Right atrium auricular region (tissue), 2 donors: Measurements from ENCODE around the gene PRR29. TPM values are rescaled to one million over a fixed set of nuclear protein-coding genes. Genes with fewer than 3 reads are reported as not detected.

Experiments used
- DNase-seq: peaks from one replicate; pipeline ENCODE4 v3.0.0-alpha.2; 2019; ENCODE audit warnings: low spot score
- H3K27ac ChIP-seq, 2 donors: fragments of 200-600 bp; sonication (generic); 1 replicate in 1 of 2; 2 replicates in 1 of 2; pipeline ENCODE4 v1.5.1; 2016 to 2019
- H3K27me3 ChIP-seq, 2 donors: fragments of 200-600 bp; sonication (generic); one replicate each; pipeline versions ENCODE4 v1.5.1 to v1.6.0; 2017 to 2019
- H3K36me3 ChIP-seq: fragments of 200-600 bp; sonication (generic); one replicate; pipeline ENCODE4 v1.5.1; 2016
- H3K4me1 ChIP-seq, 2 donors: fragments of 200-600 bp; sonication (generic); one replicate each; pipeline versions ENCODE4 v1.5.1 to v1.6.0; 2017 to 2019
- H3K4me3 ChIP-seq, 2 donors: fragments of 200-600 bp; sonication (generic); 1 replicate in 1 of 2; 2 replicates in 1 of 2; pipeline ENCODE4 v1.5.1; 2017 to 2019; ENCODE audit warnings: mild to moderate bottlenecking in 1 of 2, moderate library complexity in 1 of 2
- H3K9me3 ChIP-seq, 2 donors: fragments of 200-600 bp; sonication (generic); one replicate each; pipeline ENCODE4 v1.5.1; 2019
- total RNA-seq, 2 donors: library from RNA; depleted of rRNA; stranded (reverse); fragments of >200 nt; gene quantifications; one replicate each; pipeline ENCODE4 v1.1.0, GENCODE V29; 2016
- TF ChIP-seq, protein P1 (sequence below), 2 donors: fragments of 200-600 bp; sonication (generic); IDR thresholded peaks; one replicate each; pipeline ENCODE4 v1.5.1; 2019; ENCODE audit warnings: antibody characterized with exemption in 2 of 2

The PRR29 gene
- total RNA-seq, 2 donors from 2014 or later = 0.08 TPM; not detected in 1

DNA sequence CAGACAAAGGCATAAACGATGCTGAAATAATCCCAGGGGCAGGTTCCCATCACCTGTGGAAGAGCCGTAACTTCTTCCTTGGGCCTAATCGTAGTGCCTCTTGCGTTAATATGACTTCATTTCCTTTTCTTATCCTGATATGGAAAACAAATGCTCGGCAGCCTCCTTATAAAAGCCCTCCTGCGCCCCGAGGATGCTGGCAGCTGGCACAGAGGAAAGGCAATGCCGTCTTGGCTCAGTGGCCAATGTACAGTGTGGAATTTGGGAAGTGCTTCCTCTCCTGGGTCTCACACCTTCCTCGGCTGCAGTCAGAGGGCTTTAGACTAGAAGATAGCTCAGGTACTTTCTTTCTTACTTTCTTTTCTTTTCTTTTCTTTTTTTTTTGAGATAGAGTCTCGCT is 28.9 kb upstream of the PRR29 start:
- peaks cover 0 to 7% of the 10 kb centered on the region in 2 donors for H3K4me1 ChIP-seq
- H3K27ac ChIP-seq = no peak overlapping the region
- H3K27me3 ChIP-seq = no peaks in the 10 kb centered on the region
- TF ChIP-seq, protein P1, sequence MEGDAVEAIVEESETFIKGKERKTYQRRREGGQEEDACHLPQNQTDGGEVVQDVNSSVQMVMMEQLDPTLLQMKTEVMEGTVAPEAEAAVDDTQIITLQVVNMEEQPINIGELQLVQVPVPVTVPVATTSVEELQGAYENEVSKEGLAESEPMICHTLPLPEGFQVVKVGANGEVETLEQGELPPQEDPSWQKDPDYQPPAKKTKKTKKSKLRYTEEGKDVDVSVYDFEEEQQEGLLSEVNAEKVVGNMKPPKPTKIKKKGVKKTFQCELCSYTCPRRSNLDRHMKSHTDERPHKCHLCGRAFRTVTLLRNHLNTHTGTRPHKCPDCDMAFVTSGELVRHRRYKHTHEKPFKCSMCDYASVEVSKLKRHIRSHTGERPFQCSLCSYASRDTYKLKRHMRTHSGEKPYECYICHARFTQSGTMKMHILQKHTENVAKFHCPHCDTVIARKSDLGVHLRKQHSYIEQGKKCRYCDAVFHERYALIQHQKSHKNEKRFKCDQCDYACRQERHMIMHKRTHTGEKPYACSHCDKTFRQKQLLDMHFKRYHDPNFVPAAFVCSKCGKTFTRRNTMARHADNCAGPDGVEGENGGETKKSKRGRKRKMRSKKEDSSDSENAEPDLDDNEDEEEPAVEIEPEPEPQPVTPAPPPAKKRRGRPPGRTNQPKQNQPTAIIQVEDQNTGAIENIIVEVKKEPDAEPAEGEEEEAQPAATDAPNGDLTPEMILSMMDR (IDR thresholded peaks at IDR 0.05) = no peak
- H3K9me3 ChIP-seq = no peaks in the 10 kb centered on the region
- H3K36me3 ChIP-seq = no peaks in the 10 kb centered on the region
- H3K4me3 ChIP-seq = no peak overlapping the region
- no peak for DNase-seq

DNA sequence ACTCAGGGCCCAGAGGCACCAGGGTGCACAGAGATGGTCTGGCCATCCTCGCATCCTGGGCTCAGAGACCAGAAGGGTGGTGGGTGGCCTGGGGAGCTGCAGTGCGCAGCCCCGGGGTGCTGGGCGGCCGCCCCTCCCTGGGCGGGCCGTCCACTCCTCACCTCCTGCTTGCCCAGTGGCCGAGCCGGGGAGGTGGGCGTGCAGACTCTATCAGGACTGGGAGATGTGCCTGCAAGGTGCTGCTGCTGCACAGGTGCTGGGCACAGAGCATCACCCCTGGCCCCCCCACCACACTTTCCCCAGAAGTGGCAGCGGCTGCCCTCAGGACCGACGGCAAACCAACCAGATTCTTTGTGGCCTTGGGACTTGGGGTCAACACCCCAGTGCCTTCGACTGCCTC is 25.4 kb upstream of the PRR29 start, which contains the start of gene SCN4A:
SCN4A (minus strand) TSS at position 123 of the 400 bp plus-strand sequence; CDS start at position 46, 77 bp downstream.
- no peaks in the 10 kb centered on the region for H3K27me3 ChIP-seq
- TF ChIP-seq, protein P1 (IDR thresholded peaks at IDR 0.05) = no peak
- H3K36me3 ChIP-seq = no peaks in the 10 kb centered on the region
- no peak within 1 kb of the TSS for H3K27ac ChIP-seq
- no peaks in the 10 kb centered on the region for H3K9me3 ChIP-seq
- peaks cover 0 to 15% of the 10 kb centered on the region in 2 donors for H3K4me1 ChIP-seq
- no peak for DNase-seq
- H3K4me3 ChIP-seq = no peak within 1 kb of the TSS

GRCh38 chr17:63973247-63973646 is 24.9 kb upstream of the PRR29 start:
- H3K9me3 ChIP-seq = no peaks in the 10 kb centered on the region
- no peaks in the 10 kb centered on the region for H3K27me3 ChIP-seq
- no peak overlapping the region for H3K4me3 ChIP-seq
- no peak overlapping the region for H3K27ac ChIP-seq
- no peak for DNase-seq
- no peaks in the 10 kb centered on the region for H3K36me3 ChIP-seq
- TF ChIP-seq, protein P1 (IDR thresholded peaks at IDR 0.05) = no peak
- H3K4me1 ChIP-seq = peaks cover 0 to 15% of the 10 kb centered on the region in 2 donors

DNA sequence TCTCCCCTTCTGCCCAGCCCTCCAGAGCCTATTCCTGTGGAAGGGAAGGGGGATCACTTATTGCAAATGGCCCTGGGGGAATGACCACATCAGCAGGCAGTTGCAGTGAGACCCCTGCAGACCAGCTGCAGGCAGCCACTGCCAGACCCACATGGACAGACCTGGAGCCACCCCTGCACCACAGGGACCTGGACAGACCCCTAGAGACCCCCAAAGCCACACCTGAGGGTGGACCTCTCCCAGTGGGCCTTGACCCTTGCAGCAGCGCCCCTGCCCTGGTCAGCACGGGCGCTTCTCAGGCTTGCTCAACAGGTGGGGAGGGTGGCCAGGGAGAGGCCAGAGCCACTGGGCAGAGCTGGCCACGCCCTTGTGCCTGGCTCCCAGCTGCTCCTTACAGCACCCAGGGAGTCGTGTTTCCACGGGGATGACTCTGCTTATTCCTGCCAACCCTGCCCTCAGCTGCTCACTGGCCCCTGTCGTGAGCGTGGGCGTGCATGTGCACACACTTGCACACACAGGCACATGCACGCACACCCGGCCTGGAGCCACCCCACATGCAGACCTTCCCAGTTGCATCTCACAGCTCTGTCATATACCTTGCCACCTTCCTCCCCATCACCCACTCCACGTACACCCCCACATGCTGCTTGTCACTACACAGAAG is 24.1 kb upstream of the PRR29 start:
- H3K4me3 ChIP-seq = no peak overlapping the region
- peaks cover 0 to 20% of the 10 kb centered on the region in 2 donors for H3K4me1 ChIP-seq
- no peak overlapping the region for H3K27ac ChIP-seq
- H3K36me3 ChIP-seq = no peaks in the 10 kb centered on the region
- no peak for DNase-seq
- no peaks in the 10 kb centered on the region for H3K27me3 ChIP-seq
- H3K9me3 ChIP-seq = no peaks in the 10 kb centered on the region
- TF ChIP-seq, protein P1 (IDR thresholded peaks at IDR 0.05) = no peak

GRCh38 chr17:63974594-63975192 is 23.5 kb upstream of the PRR29 start:
- DNase-seq = no peak
- H3K27ac ChIP-seq = no peak overlapping the region
- no peaks in the 10 kb centered on the region for H3K27me3 ChIP-seq
- TF ChIP-seq, protein P1 (IDR thresholded peaks at IDR 0.05) = no peak
- no peaks in the 10 kb centered on the region for H3K36me3 ChIP-seq
- H3K4me3 ChIP-seq = no peak overlapping the region
- H3K4me1 ChIP-seq = peaks cover 0 to 26% of the 10 kb centered on the region in 2 donors
- H3K9me3 ChIP-seq = no peaks in the 10 kb centered on the region
